ENCODE results near the gene GHRL.

The GHRL gene

GRCh38 chr3:10317961-10318350 lies 25.2 kb upstream of the GHRL start:
- DNase-seq (ENCODE audit: low read depth): no peak
- H3K4me3 ChIP-seq (ENCODE audit: low read depth, low read length): no peak overlapping the region
- TF ChIP-seq, protein P1, sequence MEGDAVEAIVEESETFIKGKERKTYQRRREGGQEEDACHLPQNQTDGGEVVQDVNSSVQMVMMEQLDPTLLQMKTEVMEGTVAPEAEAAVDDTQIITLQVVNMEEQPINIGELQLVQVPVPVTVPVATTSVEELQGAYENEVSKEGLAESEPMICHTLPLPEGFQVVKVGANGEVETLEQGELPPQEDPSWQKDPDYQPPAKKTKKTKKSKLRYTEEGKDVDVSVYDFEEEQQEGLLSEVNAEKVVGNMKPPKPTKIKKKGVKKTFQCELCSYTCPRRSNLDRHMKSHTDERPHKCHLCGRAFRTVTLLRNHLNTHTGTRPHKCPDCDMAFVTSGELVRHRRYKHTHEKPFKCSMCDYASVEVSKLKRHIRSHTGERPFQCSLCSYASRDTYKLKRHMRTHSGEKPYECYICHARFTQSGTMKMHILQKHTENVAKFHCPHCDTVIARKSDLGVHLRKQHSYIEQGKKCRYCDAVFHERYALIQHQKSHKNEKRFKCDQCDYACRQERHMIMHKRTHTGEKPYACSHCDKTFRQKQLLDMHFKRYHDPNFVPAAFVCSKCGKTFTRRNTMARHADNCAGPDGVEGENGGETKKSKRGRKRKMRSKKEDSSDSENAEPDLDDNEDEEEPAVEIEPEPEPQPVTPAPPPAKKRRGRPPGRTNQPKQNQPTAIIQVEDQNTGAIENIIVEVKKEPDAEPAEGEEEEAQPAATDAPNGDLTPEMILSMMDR (IDR thresholded peaks at IDR 0.05; ENCODE audit: insufficient read depth, low read depth, low read length, missing control alignments): no peak

- no peak for DNase-seq (ENCODE audit: low read depth)
- TF ChIP-seq, protein P1 (IDR thresholded peaks at IDR 0.05; ENCODE audit: insufficient read depth, low read depth, low read length, missing control alignments): no peak
- no peak overlapping the region for H3K4me3 ChIP-seq (ENCODE audit: low read depth, low read length)
Observed at GRCh38 chr3:10317311-10317960, 24.7 kb upstream of the GHRL start.

- H3K4me3 ChIP-seq (ENCODE audit: low read depth, low read length): no peak overlapping the region
- no peak for DNase-seq (ENCODE audit: low read depth)
- TF ChIP-seq, protein P1 (IDR thresholded peaks at IDR 0.05; ENCODE audit: insufficient read depth, low read depth, low read length, missing control alignments): no peak
Observed at GRCh38 chr3:10315771-10316344, 23.1 kb upstream of the GHRL start.

- TF ChIP-seq, protein P1 (IDR thresholded peaks at IDR 0.05; ENCODE audit: insufficient read depth, low read depth, low read length, missing control alignments): no peak
Observed at GRCh38 chr3:10315101-10315500, 22.4 kb upstream of the GHRL start.

DNA sequence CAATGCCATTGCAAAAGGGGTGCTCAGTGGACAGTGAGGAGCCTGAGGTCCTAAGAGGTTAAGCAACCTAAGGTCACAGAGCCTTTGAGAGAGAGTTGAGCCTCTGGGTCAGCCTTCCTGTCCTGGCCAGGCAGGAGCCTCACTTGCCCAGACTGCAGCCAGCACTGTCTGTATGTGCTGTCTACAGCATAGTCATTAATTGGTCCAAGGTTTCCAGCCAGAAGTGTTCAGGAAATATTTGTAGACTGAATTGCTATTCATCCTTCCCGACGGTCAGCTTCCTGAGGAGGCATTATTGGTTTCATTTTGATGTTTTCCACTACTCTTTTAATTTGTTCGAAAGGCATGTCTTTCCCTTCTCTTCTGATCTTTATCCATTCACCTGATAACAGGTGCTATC lies 20.1 kb upstream of the GHRL start:
- TF ChIP-seq, protein P1 (IDR thresholded peaks at IDR 0.05; ENCODE audit: insufficient read depth, low read depth, low read length, missing control alignments): no peak
- DNase-seq (ENCODE audit: low read depth): no peak
- no peak overlapping the region for H3K4me3 ChIP-seq (ENCODE audit: low read depth, low read length)

More at GRCh38 chr3:10315101-10315500, 22.4 kb upstream of the GHRL start:
- no peak for DNase-seq (ENCODE audit: low read depth)
- no peak overlapping the region for H3K4me3 ChIP-seq (ENCODE audit: low read depth, low read length)

- no peak for DNase-seq (ENCODE audit: low read depth)
- no peak overlapping the region for H3K4me3 ChIP-seq (ENCODE audit: low read depth, low read length)
- TF ChIP-seq, protein P1 (IDR thresholded peaks at IDR 0.05; ENCODE audit: insufficient read depth, low read depth, low read length, missing control alignments): no peak
Observed at GRCh38 chr3:10312391-10312790, 19.6 kb upstream of the GHRL start.

- DNase-seq (ENCODE audit: low read depth): no peak
- no peak overlapping the region for H3K4me3 ChIP-seq (ENCODE audit: low read depth, low read length)
- TF ChIP-seq, protein P1 (IDR thresholded peaks at IDR 0.05; ENCODE audit: insufficient read depth, low read depth, low read length, missing control alignments): no peak
Observed at GRCh38 chr3:10311710-10312109, 19.0 kb upstream of the GHRL start.
